Fibroblast of the aortic adventitia (primary cell): Measurements from ENCODE around the gene DPP6. TPM values are rescaled to one million over a fixed set of nuclear protein-coding genes. Genes with fewer than 3 reads are reported as not detected.

Source experiments
- DNase-seq: peaks from one replicate; pipeline ENCODE4 v3.0.0-alpha.2; 2010; ENCODE audit warnings: low read depth
- H3K4me3 ChIP-seq: 2 replicates; pipeline ENCODE4 v1.5.1; 2011; ENCODE audit warnings: low read depth, mild to moderate bottlenecking, control low read depth, low read length, moderate library complexity
- CTCF ChIP-seq: IDR thresholded peaks from 2 replicates; pipeline ENCODE4 v1.5.1; 2011; ENCODE audit warnings: mild to moderate bottlenecking, low read length, control low read depth, inconsistent platforms; ENCODE audit not compliant: insufficient read depth
- total RNA-seq: library from RNA; depleted of rRNA; stranded (reverse); fragments of >200 nt; gene quantifications from 2 replicates; pipeline ENCODE4 v1.2.3, GENCODE V29; 2012; ENCODE audit warnings: low replicate concordance

DPP6 gene
- total RNA-seq, 1 donor = not detected

GRCh38 chr7:154437234-154437633, 385.0 kb downstream of the DPP6 start:
- no peak for DNase-seq
- no peak overlapping the region for H3K4me3 ChIP-seq
- TF ChIP-seq CTCF = no peak

- no peak for DNase-seq
- no peak overlapping the region for H3K4me3 ChIP-seq
- no peak for TF ChIP-seq CTCF
Measured at GRCh38 chr7:154438571-154439367, 386.6 kb downstream of the DPP6 start.

- DNase-seq = no peak
- H3K4me3 ChIP-seq = no peak overlapping the region
- no peak for TF ChIP-seq CTCF
Measured at GRCh38 chr7:154440058-154440457, 387.9 kb downstream of the DPP6 start.

- TF ChIP-seq CTCF = no peak
- H3K4me3 ChIP-seq = no peak overlapping the region
- DNase-seq = no peak
Measured at GRCh38 chr7:154440651-154441050, 388.5 kb downstream of the DPP6 start.

- TF ChIP-seq CTCF = no peak
- H3K4me3 ChIP-seq = no peak overlapping the region
- no peak for DNase-seq
Measured at GRCh38 chr7:154441811-154442210, 389.6 kb downstream of the DPP6 start.

- no peak for DNase-seq
- TF ChIP-seq CTCF = no peak
- H3K4me3 ChIP-seq = no peak overlapping the region
Measured at GRCh38 chr7:154442939-154443338, 390.7 kb downstream of the DPP6 start.

GRCh38 chr7:154450451-154450850, 398.3 kb downstream of the DPP6 start:
- no peak for DNase-seq
- H3K4me3 ChIP-seq = no peak overlapping the region
- no peak for TF ChIP-seq CTCF
